HEK293 (cell line): ENCODE measurements around the gene KIR2DL4.
"Not testable (repeated sequence)": the region's sequence is repeated elsewhere in the genome, so short reads cannot be mapped to it uniquely, and the experiment has no call there.

Experiments
- CTCF ChIA-PET: fragments of 350-600 bp; formaldehyde crosslinking; extraction: SDS; loops from one replicate; lab custom pipeline; 2021; ENCODE audit warnings: antibody characterized with exemption; lab: Yijun Ruan, JAX
- POLR2A ChIA-PET: fragments of 300-600 bp; formaldehyde crosslinking; extraction: SDS; loops from one replicate; lab custom pipeline; 2020; ENCODE audit warnings: antibody characterized with exemption, inconsistent platforms; lab: Yijun Ruan, JAX
- H3K27ac ChIP-seq: fragments of 200-500 bp; sonication (Bioruptor generic); 2 replicates; pipeline ENCODE4 v1.5.1; 2014; ENCODE audit warnings: low read depth, low read length, control low read depth, inconsistent platforms; ENCODE audit errors: extremely low read depth
- H3K36me3 ChIP-seq, 2 experiments: fragments of 200-500 bp in 1 of 2; sonication (Bioruptor generic) in 1 of 2; 1 replicate in 1 of 2; 2 replicates in 1 of 2; pipeline ENCODE4 v1.5.1; 2014 to 2017; ENCODE audit warnings: inconsistent platforms in 2 of 2, low read length in 2 of 2; ENCODE audit not compliant: control insufficient read depth in 2 of 2, insufficient read depth in 1 of 2
- H3K4me1 ChIP-seq: fragments of 200-500 bp; sonication (Bioruptor generic); 2 replicates; pipeline ENCODE4 v1.5.1; 2014; ENCODE audit warnings: mild to moderate bottlenecking, low read length, inconsistent platforms; ENCODE audit not compliant: control insufficient read depth, insufficient read depth
- H3K4me3 ChIP-seq: 2 replicates; pipeline ENCODE4 v1.5.1; 2011; ENCODE audit warnings: low read depth, mild to moderate bottlenecking, control low read depth, low read length, moderate library complexity
- H3K9me3 ChIP-seq: fragments of 200-500 bp; sonication (Bioruptor generic); 2 replicates; pipeline ENCODE4 v1.5.1; 2014; ENCODE audit warnings: low read depth, low read length, inconsistent platforms; ENCODE audit not compliant: control insufficient read depth, insufficient read depth
- HOXD13 ChIP-seq: sonication (generic); formaldehyde crosslinking; IDR thresholded peaks from 2 replicates; pipeline ENCODE4 v1.8.0; 2022; ENCODE audit warnings: missing genetic modification reagents, borderline replicate concordance

Gene KIR2DL4

GRCh38 chr19:54771018-54771960, 32.1 kb upstream of the KIR2DL4 start:
- H3K4me1 ChIP-seq, H3K36me3 ChIP-seq, POLR2A ChIA-PET, H3K4me3 ChIP-seq, H3K9me3 ChIP-seq, H3K27ac ChIP-seq: not testable (repeated sequence)
- CTCF ChIA-PET = interaction anchor here (1.5 kb wide), 1 partner anchor 97 kb away, joined by 3 read pairs; no protein-coding TSS in a partner anchor
- 0 out of 2 replicates have a peak, but pooled peaks have one; percentile 32 for TF ChIP-seq HOXD13 (CRISPR knock-in tag)

GRCh38 chr19:54772666-54773065, 30.7 kb upstream of the KIR2DL4 start:
- H3K36me3 ChIP-seq, H3K4me1 ChIP-seq, POLR2A ChIA-PET, H3K9me3 ChIP-seq, H3K4me3 ChIP-seq, H3K27ac ChIP-seq: not testable (repeated sequence)
- CTCF ChIA-PET = interaction anchor here (1.5 kb wide), 1 partner anchor 98 kb away, joined by 3 read pairs; no protein-coding TSS in a partner anchor

- CTCF ChIA-PET = interaction anchor here (0.6 kb wide), 2 partner anchors 18 to 102 kb away, joined by 3 read pairs; no protein-coding TSS in a partner anchor
- H3K4me1 ChIP-seq, POLR2A ChIA-PET, H3K27ac ChIP-seq, H3K4me3 ChIP-seq, H3K36me3 ChIP-seq, H3K9me3 ChIP-seq: not testable (repeated sequence)
Measured at GRCh38 chr19:54775095-54775815, 28.2 kb upstream of the KIR2DL4 start.

- H3K27ac ChIP-seq, POLR2A ChIA-PET, H3K9me3 ChIP-seq, H3K4me1 ChIP-seq, CTCF ChIA-PET, H3K36me3 ChIP-seq, H3K4me3 ChIP-seq: not testable (repeated sequence)
Measured at GRCh38 chr19:54775830-54776229, 27.6 kb upstream of the KIR2DL4 start.

- H3K9me3 ChIP-seq, H3K27ac ChIP-seq, H3K4me3 ChIP-seq, POLR2A ChIA-PET, H3K4me1 ChIP-seq, CTCF ChIA-PET, H3K36me3 ChIP-seq: not testable (repeated sequence)
Measured at GRCh38 chr19:54777851-54778250, 25.6 kb upstream of the KIR2DL4 start.

GRCh38 chr19:54778896-54779295, 24.5 kb upstream of the KIR2DL4 start:
- CTCF ChIA-PET, H3K27ac ChIP-seq, H3K4me3 ChIP-seq, H3K9me3 ChIP-seq, POLR2A ChIA-PET, H3K4me1 ChIP-seq, H3K36me3 ChIP-seq: not testable (repeated sequence)

GRCh38 chr19:54782916-54783315, 20.5 kb upstream of the KIR2DL4 start:
- POLR2A ChIA-PET, H3K4me3 ChIP-seq, CTCF ChIA-PET, H3K36me3 ChIP-seq, H3K27ac ChIP-seq, H3K9me3 ChIP-seq, H3K4me1 ChIP-seq: not testable (repeated sequence)

GRCh38 chr19:54786091-54786723, 17.2 kb upstream of the KIR2DL4 start:
- POLR2A ChIA-PET, CTCF ChIA-PET: not testable (repeated sequence)

GRCh38 chr19:54788154-54788553, 15.3 kb upstream of the KIR2DL4 start:
- H3K4me1 ChIP-seq, POLR2A ChIA-PET, H3K27ac ChIP-seq, H3K36me3 ChIP-seq, H3K9me3 ChIP-seq, CTCF ChIA-PET, H3K4me3 ChIP-seq: not testable (repeated sequence)

More at GRCh38 chr19:54786091-54786723, 17.2 kb upstream of the KIR2DL4 start:
- H3K4me3 ChIP-seq, H3K9me3 ChIP-seq, H3K4me1 ChIP-seq, H3K27ac ChIP-seq, H3K36me3 ChIP-seq: not testable (repeated sequence)
